Esophagus muscularis mucosa (tissue), 4 donors: Measurements from ENCODE around the gene KHSRP. TPM values are rescaled to one million over a fixed set of nuclear protein-coding genes. Genes with fewer than 3 reads are reported as not detected.

Experiments used
- DNase-seq: peaks from one replicate; pipeline ENCODE4 v3.0.0-alpha.2; 2017; ENCODE audit errors: extremely low spot score
- H3K27ac ChIP-seq, 4 donors: fragments of 200-600 bp; sonication (generic); replicated peaks in 1 of 4; 1 replicate in 3 of 4; 2 replicates in 1 of 4; pipeline ENCODE4 v1.5.1; 2016 to 2019; ENCODE audit warnings: mild to moderate bottlenecking in 1 of 4
- H3K27me3 ChIP-seq, 4 donors: fragments of 200-600 bp; sonication (generic); one replicate each; pipeline versions ENCODE4 v1.5.1 to v1.6.0; 2016 to 2019
- H3K36me3 ChIP-seq, 4 donors: fragments of 200-600 bp; sonication (generic); one replicate each; pipeline ENCODE4 v1.5.1; 2016 to 2019
- H3K4me1 ChIP-seq, 4 donors: fragments of 200-600 bp; sonication (generic); one replicate each; pipeline ENCODE4 v1.5.1; 2016 to 2019
- H3K4me3 ChIP-seq, 4 donors: fragments of 200-600 bp; sonication (generic); 1 replicate in 2 of 4; 2 replicates in 2 of 4; pipeline ENCODE4 v1.5.1; 2016 to 2019; ENCODE audit warnings: mild to moderate bottlenecking in 4 of 4, moderate library complexity in 1 of 4
- H3K9me3 ChIP-seq, 4 donors: fragments of 200-600 bp; sonication (generic); 1 replicate in 3 of 4; 2 replicates in 1 of 4; pipeline ENCODE4 v1.5.1; 2016 to 2019
- EP300 ChIP-seq: sonication (generic); formaldehyde crosslinking; IDR thresholded peaks from one replicate; pipeline ENCODE4 v1.6.1; 2017; ENCODE audit warnings: antibody characterized with exemption
- POLR2A ChIP-seq: fragments of 450-650 bp; IDR thresholded peaks from one replicate; pipeline ENCODE4 v1.6.1; 2017; ENCODE audit warnings: antibody characterized with exemption, moderate library complexity, mild to moderate bottlenecking, low read depth
- POLR2AphosphoS5 ChIP-seq, 2 donors: sonication (generic); formaldehyde crosslinking; IDR thresholded peaks; one replicate each; pipeline ENCODE4 v1.6.1; 2017; ENCODE audit warnings: antibody characterized with exemption in 2 of 2
- WGBS: methylation state at CpG from one replicate; pipeline ENCODE4 v1.1.5; 2018; 5-methylcytosine and 5-hydroxymethylcytosine counted together
- intact Hi-C: fragments of 100-400 bp; cut with DNase I; formaldehyde crosslinking; loops from one replicate; pipeline ENCODE4 v1.15.1; 2023
- total RNA-seq, 4 donors: library from RNA; depleted of rRNA; stranded (reverse); fragments of >200 nt; gene quantifications; one replicate each; pipeline versions ENCODE4 v1.1.0 to v1.2.1, GENCODE V29; 2016
- TF ChIP-seq, protein P1 (sequence below), 3 experiments: fragments of 200-600 bp in 2 of 3; fragments of 450-650 bp in 1 of 3; sonication (generic) in 2 of 3; IDR thresholded peaks; one replicate each; pipeline ENCODE4 v1.5.1; 2017 to 2019; ENCODE audit warnings: antibody characterized with exemption in 3 of 3, mild to moderate bottlenecking in 2 of 3, moderate library complexity in 1 of 3

KHSRP gene
- total RNA-seq, 4 donors from 2014 or later: 105 to 202 (median 148) TPM

DNA sequence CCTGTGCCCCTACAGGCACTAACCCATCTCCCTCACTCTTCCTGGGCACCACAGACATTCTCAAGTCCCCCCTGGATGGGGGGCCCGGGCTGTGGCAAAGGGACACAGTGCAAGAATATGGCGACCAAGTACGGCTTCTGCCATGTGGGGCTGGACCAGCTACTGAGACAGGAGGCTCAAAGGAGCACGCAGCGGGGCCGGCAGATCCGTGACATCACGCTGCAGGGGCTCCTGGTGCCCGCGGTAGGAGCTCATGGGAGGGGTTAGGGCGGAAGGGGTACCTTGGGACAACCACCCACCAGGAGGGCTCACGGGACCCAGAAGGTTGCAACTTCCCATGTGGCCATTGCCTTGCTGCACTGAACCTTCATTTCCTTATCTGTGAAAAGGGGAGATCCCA, 28.3 kb downstream of the KHSRP start:
- WGBS: 100% methylated on average over 3 of the region's 12 CpGs

DNA sequence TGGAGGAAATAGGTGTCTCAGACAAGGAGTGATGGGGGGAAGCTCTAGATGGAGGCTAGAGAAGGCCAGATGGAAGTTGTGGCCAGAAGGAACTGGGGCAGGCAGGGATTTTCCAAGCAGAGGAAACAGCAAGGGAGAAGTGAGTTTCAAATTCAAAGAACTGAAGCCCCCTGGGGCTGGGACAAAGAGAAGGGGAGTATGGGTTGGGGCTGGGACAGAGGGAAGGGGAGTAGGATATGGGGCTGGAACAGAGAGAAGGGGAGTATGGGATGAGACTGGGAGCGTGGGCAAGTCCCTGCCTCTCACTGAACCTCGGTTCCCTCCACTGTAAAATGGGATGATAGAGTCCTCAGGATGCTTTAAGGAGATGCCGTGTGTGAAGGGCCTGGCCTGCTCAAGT, 29.8 kb downstream of the KHSRP start:
- WGBS: 87% methylated on average over 3 of the region's 3 CpGs

More for the DNA sequence above, 28.3 kb downstream of the KHSRP start:
- TF ChIP-seq EP300 (no peak), POLR2AphosphoS5 (IDR thresholded peaks at IDR 0.05) (no peak), POLR2A (no peak)
- TF ChIP-seq, protein P1, sequence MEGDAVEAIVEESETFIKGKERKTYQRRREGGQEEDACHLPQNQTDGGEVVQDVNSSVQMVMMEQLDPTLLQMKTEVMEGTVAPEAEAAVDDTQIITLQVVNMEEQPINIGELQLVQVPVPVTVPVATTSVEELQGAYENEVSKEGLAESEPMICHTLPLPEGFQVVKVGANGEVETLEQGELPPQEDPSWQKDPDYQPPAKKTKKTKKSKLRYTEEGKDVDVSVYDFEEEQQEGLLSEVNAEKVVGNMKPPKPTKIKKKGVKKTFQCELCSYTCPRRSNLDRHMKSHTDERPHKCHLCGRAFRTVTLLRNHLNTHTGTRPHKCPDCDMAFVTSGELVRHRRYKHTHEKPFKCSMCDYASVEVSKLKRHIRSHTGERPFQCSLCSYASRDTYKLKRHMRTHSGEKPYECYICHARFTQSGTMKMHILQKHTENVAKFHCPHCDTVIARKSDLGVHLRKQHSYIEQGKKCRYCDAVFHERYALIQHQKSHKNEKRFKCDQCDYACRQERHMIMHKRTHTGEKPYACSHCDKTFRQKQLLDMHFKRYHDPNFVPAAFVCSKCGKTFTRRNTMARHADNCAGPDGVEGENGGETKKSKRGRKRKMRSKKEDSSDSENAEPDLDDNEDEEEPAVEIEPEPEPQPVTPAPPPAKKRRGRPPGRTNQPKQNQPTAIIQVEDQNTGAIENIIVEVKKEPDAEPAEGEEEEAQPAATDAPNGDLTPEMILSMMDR (IDR thresholded peaks at IDR 0.05): no peak
- peaks cover 0 to 4% (median under 1%) of the 10 kb centered on the region in 4 donors for H3K36me3 ChIP-seq
- no peaks in the 10 kb centered on the region for H3K27me3 ChIP-seq
- no peak overlapping the region for H3K4me3 ChIP-seq
- H3K9me3 ChIP-seq: no peaks in the 10 kb centered on the region
- intact Hi-C loops: no loop called here
- peaks cover 9 to 21% (median 20%) of the 10 kb centered on the region in 4 donors for H3K4me1 ChIP-seq
- DNase-seq: no peak
- H3K27ac ChIP-seq: no peak overlapping the region

GRCh38 chr19:6393983-6394412, 30.6 kb downstream of the KHSRP start:
- Histone ChIP-seq H3K4me1 (peaks cover 9 to 35% (median 26%) of the 10 kb centered on the region in 4 donors), H3K4me3 (peak overlapping the region; percentile 76 to 93 (median 76)), H3K27ac (peak overlapping the region; percentile 92 to 95 (median 94)), H3K9me3 (no peaks in the 10 kb centered on the region), H3K27me3 (no peaks in the 10 kb centered on the region), H3K36me3 (peaks cover 10 to 27% (median 18%) of the 10 kb centered on the region in 4 donors)
- WGBS: 38% methylated on average over 9 of the region's 14 CpGs
- TF ChIP-seq, protein P1 (IDR thresholded peaks at IDR 0.05): no peak
- peak in 1 of 2 donors; percentile 6 for TF ChIP-seq POLR2AphosphoS5 (IDR thresholded peaks at IDR 0.05)
- intact Hi-C loops: no loop called here
- DNase-seq: no peak

More for the DNA sequence above, 29.8 kb downstream of the KHSRP start:
- Histone ChIP-seq H3K9me3 (no peaks in the 10 kb centered on the region), H3K36me3 (peaks cover 2 to 19% (median 9%) of the 10 kb centered on the region in 4 donors), H3K27me3 (no peaks in the 10 kb centered on the region), H3K4me1 (peaks cover 9 to 31% (median 26%) of the 10 kb centered on the region in 4 donors), H3K4me3 (no peak overlapping the region), H3K27ac (no peak overlapping the region)
- DNase-seq: no peak
- TF ChIP-seq POLR2AphosphoS5 (IDR thresholded peaks at IDR 0.05): no peak
- intact Hi-C loops: no loop called here

DNA sequence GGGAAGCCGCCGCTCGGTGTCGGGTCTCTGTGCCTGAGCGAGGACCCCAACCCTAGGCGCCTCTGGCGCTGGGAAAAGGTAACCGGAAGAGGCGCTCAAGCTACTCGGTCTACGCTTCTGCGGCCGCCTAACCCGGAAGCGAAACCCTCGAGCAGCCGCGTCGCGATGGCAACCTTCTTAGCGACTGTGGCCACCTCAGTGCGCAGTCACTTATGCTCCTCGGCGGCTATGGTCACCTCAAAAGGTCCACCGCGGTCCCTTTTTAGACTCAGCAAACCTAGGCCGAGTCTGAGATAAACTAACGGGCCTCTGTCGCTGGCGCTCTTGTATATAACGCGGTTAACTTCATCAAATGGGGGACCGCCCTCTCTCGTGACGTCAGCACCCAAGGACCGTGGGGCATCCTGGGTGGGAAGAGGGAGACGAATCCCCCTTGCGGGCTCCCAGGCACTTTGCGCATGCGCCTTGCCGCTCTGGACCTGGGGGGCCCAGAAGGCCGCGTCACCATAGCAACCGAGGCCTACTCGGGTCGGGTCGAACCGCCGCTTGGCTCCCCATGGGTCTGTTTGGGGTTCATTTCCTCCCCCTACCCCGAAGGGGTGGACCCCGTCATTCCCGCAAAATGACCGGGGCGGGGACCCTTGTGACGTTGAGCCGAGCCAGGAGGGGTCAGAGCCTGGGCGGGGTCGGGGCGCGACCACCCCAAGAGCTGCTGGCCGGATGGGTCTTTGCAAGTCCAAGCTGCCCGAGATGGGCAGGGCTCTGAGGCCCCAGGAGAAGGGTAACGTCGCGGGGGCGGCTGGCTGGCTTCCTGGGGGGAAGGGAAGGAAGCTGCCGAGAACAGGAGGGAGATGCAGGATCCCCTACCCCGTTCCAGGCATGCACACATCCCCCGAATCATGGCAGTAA, 31.3 kb downstream of the KHSRP start, which contains the start of gene GTF2F1:
Gene GTF2F1, minus strand, starts transcription at position 91 of the 909 bp plus-strand sequence. CDS start 169 bp downstream, outside the sequence.
- TF ChIP-seq EP300: no peak
- TF ChIP-seq, protein P1 (IDR thresholded peaks at IDR 0.05): peak in 2 of 3 experiments; percentile 14 to 26
- TF ChIP-seq POLR2A: no peak
- peak; percentile 60 to 62 for TF ChIP-seq POLR2AphosphoS5 (IDR thresholded peaks at IDR 0.05)
- DNase-seq: peak; percentile 98
- WGBS: 0% methylated on average over 9 of the region's 69 CpGs
- H3K9me3 ChIP-seq: no peaks in the 10 kb centered on the region
- peaks cover 9 to 35% (median 26%) of the 10 kb centered on the region in 4 donors for H3K4me1 ChIP-seq
- intact Hi-C loops: no loop called here
- H3K27me3 ChIP-seq: no peaks in the 10 kb centered on the region
- H3K36me3 ChIP-seq: peaks cover 17 to 34% (median 24%) of the 10 kb centered on the region in 4 donors
- peak within 1 kb of the TSS; percentile 92 to 95 (median 94) for H3K27ac ChIP-seq
- peak within 1 kb of the TSS; percentile 76 to 93 (median 76) for H3K4me3 ChIP-seq
